ENCODE results near the gene EDC4.

EDC4 gene

DNA sequence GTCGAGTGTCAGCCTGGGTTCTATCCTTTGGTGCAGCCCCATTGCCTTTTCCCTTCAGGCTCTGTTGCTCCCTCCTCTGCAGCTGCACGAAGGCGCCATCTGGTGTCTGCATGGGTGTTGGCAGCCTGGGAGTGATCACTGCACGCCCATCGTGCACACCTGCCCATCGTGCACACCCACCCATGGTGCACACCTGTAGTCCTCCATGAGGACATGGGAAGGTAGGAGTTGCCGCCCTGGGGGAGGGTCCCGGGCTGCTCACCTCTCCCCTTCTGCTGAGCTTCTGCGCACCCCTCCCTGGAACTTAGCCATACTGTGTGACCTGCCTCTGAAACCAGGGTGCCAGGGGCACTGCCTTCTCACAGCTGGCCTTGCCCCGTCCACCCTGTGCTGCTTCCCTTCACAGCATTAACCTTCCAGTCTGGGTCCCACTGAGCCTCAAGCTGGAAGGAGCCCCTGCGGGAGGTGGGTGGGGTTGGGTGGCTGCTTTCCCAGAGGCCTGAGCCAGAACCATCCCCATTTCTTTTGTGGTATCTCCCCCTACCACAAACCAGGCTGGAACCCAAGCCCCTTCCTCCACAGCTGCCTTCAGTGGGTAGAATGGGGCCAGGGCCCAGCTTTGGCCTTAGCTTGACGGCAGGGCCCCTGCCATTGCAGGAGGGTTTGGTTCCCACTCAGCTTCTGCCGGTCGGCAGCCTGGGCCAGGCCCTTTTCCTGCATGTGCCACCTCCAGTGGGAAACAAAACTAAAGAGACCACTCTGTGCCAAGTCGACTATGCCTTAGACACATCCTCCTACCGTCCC lies 55.9 kb downstream of the EDC4 start:
- no peak overlapping the region for H3K4me3 ChIP-seq (ENCODE audit: low read depth, low read length)
- TF ChIP-seq, protein P1, sequence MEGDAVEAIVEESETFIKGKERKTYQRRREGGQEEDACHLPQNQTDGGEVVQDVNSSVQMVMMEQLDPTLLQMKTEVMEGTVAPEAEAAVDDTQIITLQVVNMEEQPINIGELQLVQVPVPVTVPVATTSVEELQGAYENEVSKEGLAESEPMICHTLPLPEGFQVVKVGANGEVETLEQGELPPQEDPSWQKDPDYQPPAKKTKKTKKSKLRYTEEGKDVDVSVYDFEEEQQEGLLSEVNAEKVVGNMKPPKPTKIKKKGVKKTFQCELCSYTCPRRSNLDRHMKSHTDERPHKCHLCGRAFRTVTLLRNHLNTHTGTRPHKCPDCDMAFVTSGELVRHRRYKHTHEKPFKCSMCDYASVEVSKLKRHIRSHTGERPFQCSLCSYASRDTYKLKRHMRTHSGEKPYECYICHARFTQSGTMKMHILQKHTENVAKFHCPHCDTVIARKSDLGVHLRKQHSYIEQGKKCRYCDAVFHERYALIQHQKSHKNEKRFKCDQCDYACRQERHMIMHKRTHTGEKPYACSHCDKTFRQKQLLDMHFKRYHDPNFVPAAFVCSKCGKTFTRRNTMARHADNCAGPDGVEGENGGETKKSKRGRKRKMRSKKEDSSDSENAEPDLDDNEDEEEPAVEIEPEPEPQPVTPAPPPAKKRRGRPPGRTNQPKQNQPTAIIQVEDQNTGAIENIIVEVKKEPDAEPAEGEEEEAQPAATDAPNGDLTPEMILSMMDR (IDR thresholded peaks at IDR 0.05; ENCODE audit: low read depth, low read length): peak; percentile 84

DNA sequence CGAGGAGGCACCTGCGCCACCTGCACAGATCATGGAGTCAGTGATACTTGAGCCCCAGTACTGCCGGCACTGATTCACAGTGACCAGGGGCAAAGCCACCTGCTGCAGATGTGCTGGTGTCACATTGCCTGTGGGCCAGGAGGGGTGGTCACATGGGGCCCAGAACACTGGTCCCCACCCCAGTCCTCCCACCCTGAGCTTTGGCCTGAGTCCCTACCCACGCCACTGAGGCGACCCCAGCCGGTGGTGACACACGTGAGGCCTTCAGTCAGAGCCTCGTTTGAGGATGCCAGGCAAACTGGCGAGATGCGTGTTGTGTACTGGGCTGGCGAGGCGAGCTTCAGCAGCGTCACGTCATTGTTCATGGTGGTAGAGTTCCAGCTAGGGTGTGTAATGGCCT lies 57.3 kb downstream of the EDC4 start:
- TF ChIP-seq, protein P1 (IDR thresholded peaks at IDR 0.05; ENCODE audit: low read depth, low read length): no peak

DNA sequence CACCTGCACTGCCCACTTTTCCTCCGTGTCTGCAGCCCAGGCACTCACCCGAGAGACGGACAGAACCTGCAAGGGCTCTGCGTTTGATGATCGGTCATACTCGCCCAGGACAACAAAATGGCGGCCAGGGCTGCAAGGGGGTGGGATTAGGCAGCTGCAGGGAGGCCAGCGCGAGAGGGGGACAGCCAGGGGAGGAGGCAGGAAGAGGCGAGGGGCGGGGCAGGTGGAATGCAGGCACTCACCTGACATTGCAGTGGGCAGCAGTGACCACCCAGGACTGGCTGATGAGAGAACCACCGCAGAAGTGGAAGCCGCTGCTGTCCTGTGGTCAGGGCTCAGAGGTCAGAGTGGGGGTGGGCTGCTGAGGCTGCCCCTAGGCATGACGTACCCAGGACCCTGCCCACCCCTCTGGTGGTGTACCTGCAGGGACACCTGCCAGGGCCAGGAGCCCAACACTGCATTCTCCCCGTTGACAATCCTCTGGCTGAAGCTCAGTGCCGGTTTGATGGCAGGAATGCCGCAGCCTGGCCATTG lies 57.9 kb downstream of the EDC4 start:
- no peak overlapping the region for H3K4me3 ChIP-seq (ENCODE audit: low read depth, low read length)
- TF ChIP-seq, protein P1 (IDR thresholded peaks at IDR 0.05; ENCODE audit: low read depth, low read length): no peak

More for the DNA sequence above, 57.3 kb downstream of the EDC4 start:
- H3K4me3 ChIP-seq (ENCODE audit: low read depth, low read length): no peak overlapping the region

Measured in WI38 (cell line).